Activated CD8-positive, alpha-beta memory T cell treated with anti-CD3 and anti-CD28 coated beads for 1 hour (primary cell): Measurements from ENCODE around the gene LRP2BP.
"Not testable (repeated sequence)": the region's sequence is repeated elsewhere in the genome, so short reads cannot be mapped to it uniquely, and the experiment has no call there.

Experiments used
- DNase-seq, 2 donors: peaks; one replicate each; pipeline ENCODE4 v3.0.0-alpha.2; 2020; ENCODE audit warnings: low read depth in 1 of 2; ENCODE audit errors: extremely low read depth in 1 of 2

The LRP2BP gene

DNA sequence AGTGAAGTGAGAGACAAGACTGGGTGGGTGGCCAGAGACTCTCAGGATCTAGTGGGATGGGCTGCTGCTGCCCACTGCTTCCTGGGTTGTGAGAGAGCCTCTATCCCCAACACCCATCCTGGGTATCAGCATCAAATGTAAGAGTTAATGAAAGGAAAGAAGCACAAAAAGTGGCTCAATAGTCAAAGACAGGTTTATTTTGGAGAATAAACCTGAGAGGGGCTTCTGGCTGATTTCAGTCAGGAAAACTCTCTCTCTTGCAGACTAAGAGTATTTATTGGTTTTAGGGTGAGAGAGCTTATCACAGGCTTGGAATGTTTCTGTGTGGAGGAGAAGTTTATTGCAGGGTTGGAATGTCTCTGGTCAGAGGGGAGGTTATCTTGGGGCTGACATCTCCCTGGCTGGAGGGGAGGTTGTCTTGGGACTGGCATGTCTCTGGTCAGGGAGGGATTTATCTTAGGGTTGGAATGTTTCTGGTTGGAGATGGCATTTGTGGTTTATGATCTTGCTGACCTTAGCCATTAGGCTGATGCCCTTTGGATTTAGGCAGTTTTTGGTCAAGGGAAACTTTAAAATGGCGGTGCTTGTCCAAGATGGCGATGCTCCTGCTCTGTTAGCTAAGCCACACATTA lies 65.7 kb downstream of the LRP2BP start:
- DNase-seq: not testable (repeated sequence)

- DNase-seq: no peak
Measured at GRCh38 chr4:185328586-185328985, 67.1 kb downstream of the LRP2BP start.

DNA sequence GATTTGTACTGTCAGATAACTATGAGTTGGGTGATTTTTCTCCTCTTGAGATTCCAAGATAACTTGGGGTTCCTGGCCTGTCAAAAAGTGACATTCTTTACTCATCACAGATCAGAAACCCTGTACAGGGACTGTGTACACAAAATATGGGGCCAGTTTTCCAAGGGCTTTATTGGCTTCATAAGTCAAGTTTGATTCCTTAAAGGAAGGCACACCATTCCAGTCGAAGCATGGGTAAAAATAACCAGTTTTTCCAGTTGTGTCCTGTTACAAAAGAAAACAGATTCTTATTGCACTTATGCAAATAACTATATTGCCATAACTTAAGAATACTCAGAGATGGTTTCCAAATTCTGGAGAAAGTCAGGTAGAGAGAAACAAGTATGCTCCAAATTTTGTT lies 70.0 kb downstream of the LRP2BP start:
- not testable (repeated sequence) for DNase-seq

DNA sequence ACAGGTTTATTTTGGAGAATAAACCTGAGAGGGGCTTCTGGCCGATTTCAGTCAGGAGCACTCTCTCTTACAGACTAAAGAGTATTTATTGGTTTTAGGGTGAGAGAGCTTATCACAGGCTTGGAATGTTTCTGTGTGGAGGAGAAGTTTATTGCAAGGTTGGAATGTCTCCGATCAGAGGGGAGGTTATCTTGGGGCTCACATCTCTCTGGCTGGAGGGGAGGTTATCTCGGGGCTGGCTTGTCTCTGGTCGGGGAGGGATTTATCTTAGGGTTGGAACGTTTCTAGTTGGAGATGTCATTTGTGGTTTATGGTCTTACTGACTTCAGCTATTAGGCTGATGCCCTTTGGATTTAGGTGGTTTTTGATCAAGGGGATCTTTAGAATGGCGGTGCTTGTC lies 71.4 kb downstream of the LRP2BP start:
- not testable (repeated sequence) for DNase-seq

DNA sequence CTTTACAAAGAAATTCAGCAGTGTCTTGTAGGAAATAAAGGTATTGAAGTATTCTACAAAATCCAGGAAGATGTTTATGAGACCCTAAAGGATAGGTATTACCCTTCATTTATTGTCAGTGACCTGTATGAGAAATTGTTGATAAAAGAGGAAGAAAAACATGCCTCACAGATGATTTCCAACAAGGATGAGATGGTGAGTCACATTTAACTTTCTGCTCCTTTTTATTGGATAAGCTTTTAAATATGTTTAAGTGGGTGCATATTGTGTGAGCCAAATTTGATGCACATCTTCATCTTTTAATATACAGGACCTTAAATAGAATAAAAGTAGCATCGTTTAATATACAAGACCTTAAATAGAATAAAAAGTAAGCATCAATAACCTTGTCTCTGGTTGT lies 72.1 kb downstream of the LRP2BP start:
- no peak for DNase-seq

DNA sequence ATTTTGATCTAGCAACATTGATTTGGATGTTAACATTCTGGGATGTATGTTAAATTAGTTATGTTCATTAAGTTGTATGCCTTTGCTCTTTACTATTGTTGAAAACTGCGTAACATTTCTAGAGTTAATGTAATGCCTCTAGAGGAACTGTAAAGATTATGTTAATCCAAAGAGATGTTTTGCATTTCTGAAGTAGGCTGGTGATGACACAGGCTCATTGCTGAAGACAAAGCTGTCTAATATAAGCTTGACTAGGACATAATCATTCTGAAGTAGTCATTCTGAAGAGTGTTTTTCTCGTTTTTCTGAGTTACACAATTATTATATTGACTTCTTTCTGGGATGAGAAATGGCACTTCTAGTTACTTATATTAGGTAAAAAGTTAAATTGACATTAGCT lies 72.9 kb downstream of the LRP2BP start:
- DNase-seq: no peak

GRCh38 chr4:185318679-185319078 lies 77.0 kb downstream of the LRP2BP start:
- DNase-seq: no peak

DNA sequence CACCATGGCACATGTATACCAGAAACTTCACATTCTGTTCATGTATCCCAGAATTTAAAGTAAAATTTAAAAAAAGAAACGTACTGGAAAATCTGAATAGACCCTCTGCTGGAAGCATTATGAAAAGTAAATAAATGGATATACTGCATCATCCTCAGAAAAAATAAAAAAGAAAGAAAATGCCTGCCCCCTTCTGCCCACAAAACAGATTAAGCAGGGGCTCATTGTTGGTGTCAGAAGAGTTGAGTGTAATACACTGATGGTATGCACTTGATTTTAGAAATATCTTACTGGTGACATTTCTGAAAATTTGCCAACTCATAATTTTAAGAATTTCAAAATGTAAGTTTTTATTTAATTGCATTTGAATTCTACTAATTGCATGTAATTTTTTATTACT lies 77.8 kb downstream of the LRP2BP start:
- DNase-seq: no peak

DNA sequence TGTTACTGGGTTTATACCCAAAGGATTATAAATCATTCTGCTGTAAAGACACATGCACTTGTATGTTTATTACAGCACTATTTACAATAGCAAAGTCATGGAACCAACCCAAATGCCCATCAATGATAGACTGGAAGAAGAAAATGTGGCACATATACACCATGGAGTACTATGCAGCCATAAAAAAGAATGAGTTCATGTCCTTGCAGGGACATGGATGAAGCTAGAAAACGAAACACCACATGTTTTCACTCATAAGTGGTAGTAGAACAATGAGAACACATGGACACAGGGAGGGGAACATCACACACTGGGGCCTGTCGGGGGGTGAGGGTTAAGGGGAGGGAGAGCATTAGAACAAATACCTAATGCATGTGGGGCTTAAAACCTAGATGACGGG lies 78.3 kb downstream of the LRP2BP start:
- DNase-seq: not testable (repeated sequence)
